Natural killer cell (primary cell): ENCODE measurements around the gene SMIM38. TPM values are rescaled to one million over a fixed set of nuclear protein-coding genes. Genes with fewer than 3 reads are reported as not detected.

Experiments
- ATAC-seq, 3 donors: fragments of 150-1000 bp in 2 of 3; fragments of 200-7000 bp in 1 of 3; cut with Tn5 transposase; 1 replicate in 1 of 3; 2 replicates in 2 of 3; pipeline ENCODE4 v1.10.0; 2021; ENCODE audit warnings: mild to moderate bottlenecking in 2 of 3, moderate library complexity in 2 of 3
- DNase-seq, 2 donors: peaks; one replicate each; pipeline versions ENCODE4 v3.0.0 to v3.0.0-alpha.2; 2013 to 2021; ENCODE audit warnings: mixed read lengths in 1 of 2
- H3K27ac ChIP-seq: one replicate; pipeline ENCODE4 v1.5.1; 2013; ENCODE audit warnings: mild to moderate bottlenecking, low read length
- H3K27me3 ChIP-seq: one replicate; pipeline ENCODE4 v1.6.1; 2013; ENCODE audit warnings: low read length; ENCODE audit not compliant: control insufficient read depth, insufficient read depth
- H3K36me3 ChIP-seq: one replicate; pipeline ENCODE4 v1.6.1; 2013; ENCODE audit warnings: low read length; ENCODE audit not compliant: control insufficient read depth, insufficient read depth
- H3K4me1 ChIP-seq: one replicate; pipeline ENCODE4 v1.6.1; 2013; ENCODE audit warnings: low read length; ENCODE audit not compliant: control insufficient read depth, insufficient read depth
- H3K4me3 ChIP-seq: one replicate; pipeline ENCODE4 v1.5.1; 2013; ENCODE audit warnings: low read length
- H3K9me3 ChIP-seq: one replicate; pipeline ENCODE4 v1.6.1; 2013; ENCODE audit warnings: low read length; ENCODE audit not compliant: control insufficient read depth, insufficient read depth
- H3K27ac Mint-ChIP-seq, 2 donors: one replicate each; pipeline ENCODE4 v1.8.0; 2022; ENCODE audit warnings: mild to moderate bottlenecking in 2 of 2, mixed read lengths in 2 of 2, moderate library complexity in 1 of 2
- H3K27me3 Mint-ChIP-seq, 2 donors: one replicate each; pipeline ENCODE4 v1.8.0; 2022; ENCODE audit warnings: low read depth in 2 of 2, mixed read lengths in 2 of 2
- H3K36me3 Mint-ChIP-seq: one replicate; pipeline ENCODE4 v1.8.0; 2022; ENCODE audit warnings: mixed read lengths
- H3K4me1 Mint-ChIP-seq, 2 donors: one replicate each; pipeline ENCODE4 v1.8.0; 2022; ENCODE audit warnings: mixed read lengths in 2 of 2
- H3K4me3 Mint-ChIP-seq: one replicate; pipeline ENCODE4 v1.8.0; 2022; ENCODE audit warnings: mild to moderate bottlenecking, moderate library complexity, mixed read lengths
- H3K9me3 Mint-ChIP-seq, 2 donors: one replicate each; pipeline ENCODE4 v1.8.0; 2022; ENCODE audit warnings: mixed read lengths in 2 of 2
- WGBS: methylation state at CpG from one replicate; pipeline ENCODE4 v1.1.7; 2013; ENCODE audit warnings: missing lambda C conversion rate; ENCODE audit not compliant: insufficient coverage; 5-methylcytosine and 5-hydroxymethylcytosine counted together
- intact Hi-C: fragments of 100-400 bp; cut with micrococcal nuclease; formaldehyde crosslinking; loops from one replicate; pipeline ENCODE4 v1.14.2; 2022
- total RNA-seq, 4 donors: library from RNA; stranded (reverse); fragments of 120-200 nt in 1 of 4; gene quantifications; one replicate each; pipeline versions ENCODE4 v1.2.3 to v1.2.4, GENCODE V29; 2013 to 2022
- TF ChIP-seq, protein P1 (sequence below): fragments of 200-600 bp; IDR thresholded peaks from one replicate; pipeline ENCODE4 v1.8.0; 2022; ENCODE audit warnings: antibody characterized with exemption

The SMIM38 gene
- total RNA-seq, 3 donors from 2014 or later (not counting 1 experiment from before 2014, with no cell fraction given) = 0.23 to 0.42 (median 0.40) TPM

GRCh38 chr11:69130654-69131053, 25.1 kb upstream of the SMIM38 start:
- H3K4me1 ChIP-seq = no peaks in the 10 kb centered on the region
- H3K4me3 Mint-ChIP-seq = no peak overlapping the region
- H3K9me3 ChIP-seq = no peaks in the 10 kb centered on the region
- no peaks in the 10 kb centered on the region for H3K36me3 Mint-ChIP-seq
- no peaks in the 10 kb centered on the region for H3K36me3 ChIP-seq
- DNase-seq = no peak
- H3K27ac ChIP-seq = no peak overlapping the region
- H3K27me3 Mint-ChIP-seq = no peaks in the 10 kb centered on the region
- H3K4me3 ChIP-seq = no peak overlapping the region
- no peaks in the 10 kb centered on the region for H3K27me3 ChIP-seq
- 72% methylated on average over 9 of the region's 9 CpGs for WGBS
- ATAC-seq = no peak
- no peak overlapping the region for H3K27ac Mint-ChIP-seq
- H3K9me3 Mint-ChIP-seq = peaks cover 4% of the 10 kb centered on the region in 2 donors
- TF ChIP-seq, protein P1, sequence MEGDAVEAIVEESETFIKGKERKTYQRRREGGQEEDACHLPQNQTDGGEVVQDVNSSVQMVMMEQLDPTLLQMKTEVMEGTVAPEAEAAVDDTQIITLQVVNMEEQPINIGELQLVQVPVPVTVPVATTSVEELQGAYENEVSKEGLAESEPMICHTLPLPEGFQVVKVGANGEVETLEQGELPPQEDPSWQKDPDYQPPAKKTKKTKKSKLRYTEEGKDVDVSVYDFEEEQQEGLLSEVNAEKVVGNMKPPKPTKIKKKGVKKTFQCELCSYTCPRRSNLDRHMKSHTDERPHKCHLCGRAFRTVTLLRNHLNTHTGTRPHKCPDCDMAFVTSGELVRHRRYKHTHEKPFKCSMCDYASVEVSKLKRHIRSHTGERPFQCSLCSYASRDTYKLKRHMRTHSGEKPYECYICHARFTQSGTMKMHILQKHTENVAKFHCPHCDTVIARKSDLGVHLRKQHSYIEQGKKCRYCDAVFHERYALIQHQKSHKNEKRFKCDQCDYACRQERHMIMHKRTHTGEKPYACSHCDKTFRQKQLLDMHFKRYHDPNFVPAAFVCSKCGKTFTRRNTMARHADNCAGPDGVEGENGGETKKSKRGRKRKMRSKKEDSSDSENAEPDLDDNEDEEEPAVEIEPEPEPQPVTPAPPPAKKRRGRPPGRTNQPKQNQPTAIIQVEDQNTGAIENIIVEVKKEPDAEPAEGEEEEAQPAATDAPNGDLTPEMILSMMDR = no peak
- intact Hi-C loops = no loop called here
- no peaks in the 10 kb centered on the region for H3K4me1 Mint-ChIP-seq

- no peak for DNase-seq
- Mint-ChIP-seq H3K4me1 (no peaks in the 10 kb centered on the region), H3K4me3 (no peak overlapping the region), H3K27ac (no peak overlapping the region), H3K9me3 (peaks cover 4% of the 10 kb centered on the region in 2 donors), H3K36me3 (no peaks in the 10 kb centered on the region), H3K27me3 (no peaks in the 10 kb centered on the region)
- Histone ChIP-seq H3K9me3 (no peaks in the 10 kb centered on the region), H3K27me3 (no peaks in the 10 kb centered on the region), H3K4me1 (no peaks in the 10 kb centered on the region), H3K27ac (no peak overlapping the region), H3K4me3 (no peak overlapping the region), H3K36me3 (no peaks in the 10 kb centered on the region)
- TF ChIP-seq, protein P1 = no peak
- no peak for ATAC-seq
- intact Hi-C loops = no loop called here
- 89% methylated on average over 11 of the region's 11 CpGs for WGBS
Observed at GRCh38 chr11:69131121-69131566, 24.6 kb upstream of the SMIM38 start.

GRCh38 chr11:69131644-69132300, 24.0 kb upstream of the SMIM38 start:
- Mint-ChIP-seq H3K36me3 (no peaks in the 10 kb centered on the region), H3K4me1 (no peaks in the 10 kb centered on the region), H3K9me3 (peaks cover 4% of the 10 kb centered on the region in 2 donors), H3K4me3 (no peak overlapping the region), H3K27me3 (no peaks in the 10 kb centered on the region), H3K27ac (no peak overlapping the region)
- intact Hi-C loops = no loop called here
- H3K36me3 ChIP-seq = no peaks in the 10 kb centered on the region
- H3K27ac ChIP-seq = no peak overlapping the region
- H3K9me3 ChIP-seq = no peaks in the 10 kb centered on the region
- no peaks in the 10 kb centered on the region for H3K27me3 ChIP-seq
- ATAC-seq (no peak), DNase-seq (no peak)
- no peak overlapping the region for H3K4me3 ChIP-seq
- 75% methylated on average over 15 of the region's 15 CpGs for WGBS
- TF ChIP-seq, protein P1 = no peak
- no peaks in the 10 kb centered on the region for H3K4me1 ChIP-seq

- Histone ChIP-seq H3K27me3 (no peaks in the 10 kb centered on the region), H3K9me3 (no peaks in the 10 kb centered on the region), H3K4me1 (no peaks in the 10 kb centered on the region), H3K27ac (no peak overlapping the region), H3K36me3 (no peaks in the 10 kb centered on the region), H3K4me3 (no peak overlapping the region)
- no peak overlapping the region for H3K27ac Mint-ChIP-seq
- no peaks in the 10 kb centered on the region for H3K36me3 Mint-ChIP-seq
- TF ChIP-seq, protein P1 = no peak
- no peaks in the 10 kb centered on the region for H3K4me1 Mint-ChIP-seq
- WGBS = 90% methylated on average over 7 of the region's 7 CpGs
- H3K9me3 Mint-ChIP-seq = peaks cover 4% of the 10 kb centered on the region in 2 donors
- no peak overlapping the region for H3K4me3 Mint-ChIP-seq
- ATAC-seq (no peak), DNase-seq (no peak)
- no peaks in the 10 kb centered on the region for H3K27me3 Mint-ChIP-seq
- intact Hi-C loops = no loop called here
Observed at GRCh38 chr11:69132301-69132670, 23.4 kb upstream of the SMIM38 start.
